Fibroblast of skin of back (primary cell): ENCODE measurements around the gene MARK1.
"Not testable (repeated sequence)": the region's sequence is repeated elsewhere in the genome, so short reads cannot be mapped to it uniquely, and the experiment has no call there.

Experiments used
- DNase-seq: peaks from one replicate; pipeline ENCODE4 v3.0.0-alpha.2; 2013

Gene MARK1

GRCh38 chr1:220529521-220530020 is 1.6 kb downstream of the MARK1 start:
- DNase-seq, result no peak

GRCh38 chr1:220533504-220534109 is 5.7 kb downstream of the MARK1 start:
- no peak for DNase-seq

- DNase-seq, result no peak
Observed at GRCh38 chr1:220544901-220545303, 17.0 kb downstream of the MARK1 start.

- no peak for DNase-seq
Observed at GRCh38 chr1:220550811-220551399, 23.0 kb downstream of the MARK1 start.

- no peak for DNase-seq
Observed at GRCh38 chr1:220551718-220552117, 23.8 kb downstream of the MARK1 start.

GRCh38 chr1:220552672-220553260 is 24.8 kb downstream of the MARK1 start:
- DNase-seq, result peak; percentile 11

- no peak for DNase-seq
Observed at GRCh38 chr1:220556641-220557040, 28.7 kb downstream of the MARK1 start.

GRCh38 chr1:220563564-220563963 is 35.6 kb downstream of the MARK1 start:
- no peak for DNase-seq

GRCh38 chr1:220564216-220564615 is 36.3 kb downstream of the MARK1 start:
- DNase-seq, result no peak

- DNase-seq, result no peak
Observed at GRCh38 chr1:220565670-220566069, 37.7 kb downstream of the MARK1 start.

- no peak for DNase-seq
Observed at GRCh38 chr1:220566869-220567268, 38.9 kb downstream of the MARK1 start.

GRCh38 chr1:220572416-220572815 is 44.5 kb downstream of the MARK1 start:
- DNase-seq, result no peak

GRCh38 chr1:220573836-220574235 is 45.9 kb downstream of the MARK1 start:
- no peak for DNase-seq

- peak; percentile 2 for DNase-seq
Observed at GRCh38 chr1:220575718-220576497, 48.0 kb downstream of the MARK1 start.

GRCh38 chr1:220577926-220578325 is 50.0 kb downstream of the MARK1 start:
- no peak for DNase-seq

- DNase-seq, result no peak
Observed at GRCh38 chr1:220579317-220579716, 51.4 kb downstream of the MARK1 start.

- DNase-seq, result no peak
Observed at GRCh38 chr1:220592714-220593113, 64.8 kb downstream of the MARK1 start.

- peak; percentile 51 for DNase-seq
Observed at GRCh38 chr1:220594356-220594755, 66.4 kb downstream of the MARK1 start.

- no peak for DNase-seq
Observed at GRCh38 chr1:220595179-220595578, 67.2 kb downstream of the MARK1 start.

- no peak for DNase-seq
Observed at GRCh38 chr1:220604926-220605325, 77.0 kb downstream of the MARK1 start.

GRCh38 chr1:220605651-220606050 is 77.7 kb downstream of the MARK1 start:
- DNase-seq, result not testable (repeated sequence)

- not testable (repeated sequence) for DNase-seq
Observed at GRCh38 chr1:220611100-220611499, 83.2 kb downstream of the MARK1 start.

GRCh38 chr1:220616836-220617235 is 88.9 kb downstream of the MARK1 start:
- DNase-seq, result no peak
